ENCODE data around the gene TUBB6.

The TUBB6 gene

DNA sequence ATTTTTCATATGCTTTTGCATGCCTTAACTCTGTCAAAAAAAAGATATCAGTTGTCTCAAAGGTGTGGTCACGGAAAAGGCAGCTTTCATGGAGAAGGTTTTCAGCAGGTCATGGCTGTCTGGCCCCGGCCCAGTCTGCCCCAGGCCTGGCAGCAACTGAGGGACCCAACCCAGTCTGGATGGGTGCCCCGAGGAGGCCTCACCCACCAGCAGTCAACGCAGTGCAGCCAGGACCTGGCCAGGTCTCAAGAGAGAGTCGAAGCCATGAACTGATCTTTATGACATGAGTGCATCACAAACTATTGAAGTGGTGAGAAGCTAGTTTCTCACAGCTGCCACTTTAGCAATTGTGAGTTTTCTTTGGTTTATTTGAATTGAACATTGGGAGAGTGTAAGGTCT, 7.9 kb downstream of the TUBB6 start:
- no peak for FAIRE-seq

DNA sequence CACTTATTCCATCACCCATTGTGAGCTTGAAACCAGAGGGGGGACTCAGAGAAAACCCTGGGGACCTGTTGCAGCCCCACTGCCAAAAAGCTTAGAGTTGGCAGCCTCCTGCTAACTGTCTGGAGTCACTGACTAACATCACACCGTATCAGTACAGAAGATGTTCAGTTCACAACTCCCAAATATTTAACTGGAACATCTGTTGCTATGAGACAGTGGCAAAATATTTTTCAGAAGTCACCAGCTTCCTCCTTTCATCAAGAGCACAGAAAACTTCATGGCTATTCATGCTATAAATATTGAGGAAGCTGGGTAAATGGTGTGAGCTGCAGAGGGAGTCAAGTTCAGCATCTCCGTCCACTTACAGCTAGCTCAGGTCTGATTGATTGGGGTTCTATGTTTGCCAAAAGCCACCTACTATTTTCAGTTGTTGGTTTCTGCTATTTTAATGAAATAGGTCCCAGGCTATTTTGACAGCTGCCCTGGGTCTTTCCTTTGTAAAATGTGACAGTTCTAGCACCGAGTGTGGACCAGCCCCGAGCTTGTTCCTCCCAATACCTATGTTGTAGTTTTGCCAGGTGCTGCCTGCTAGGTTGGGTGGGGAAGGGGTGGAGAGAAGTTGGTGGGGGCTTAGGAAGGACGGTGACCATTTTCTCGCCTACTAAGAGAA, 9.8 kb downstream of the TUBB6 start:
- FAIRE-seq: no peak

DNA sequence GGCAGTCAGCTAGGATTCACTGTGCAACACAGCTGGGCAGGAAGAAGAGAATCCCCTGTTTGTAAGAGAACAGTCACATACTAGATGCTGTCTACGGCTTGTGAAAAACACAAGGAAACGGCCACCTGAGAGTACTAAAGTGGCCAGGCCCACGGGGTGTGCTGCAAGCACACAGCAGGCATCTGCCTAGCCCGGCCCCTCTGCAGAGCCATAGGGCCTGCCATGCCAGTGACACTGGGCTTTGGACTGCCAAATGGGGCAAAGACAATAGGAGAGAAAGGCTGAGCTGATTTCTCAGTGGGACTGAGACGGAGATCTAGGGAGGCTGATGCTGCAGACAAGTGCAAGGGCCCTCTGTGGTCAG, 10.3 kb downstream of the TUBB6 start:
- FAIRE-seq: no peak

DNA sequence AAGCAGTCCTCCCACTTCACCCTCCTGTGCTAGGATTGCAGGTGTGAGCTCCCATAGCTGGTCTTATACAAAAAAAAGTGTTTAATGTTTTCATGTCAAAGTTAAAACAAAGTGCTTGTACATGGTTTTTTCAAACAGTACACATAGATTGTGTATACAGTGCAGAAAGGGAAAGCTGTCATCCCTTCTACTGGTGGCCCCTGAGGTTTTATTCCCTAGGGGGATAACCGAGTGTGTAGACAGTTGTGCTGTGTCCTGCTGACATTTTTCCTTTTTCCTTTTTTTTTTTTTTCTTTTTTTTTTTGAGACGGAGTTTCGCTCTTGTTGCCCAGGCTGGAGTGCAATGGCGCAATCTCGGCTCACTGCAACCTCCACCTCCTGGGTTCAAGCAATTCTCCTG, 10.8 kb downstream of the TUBB6 start:
- FAIRE-seq: no peak

DNA sequence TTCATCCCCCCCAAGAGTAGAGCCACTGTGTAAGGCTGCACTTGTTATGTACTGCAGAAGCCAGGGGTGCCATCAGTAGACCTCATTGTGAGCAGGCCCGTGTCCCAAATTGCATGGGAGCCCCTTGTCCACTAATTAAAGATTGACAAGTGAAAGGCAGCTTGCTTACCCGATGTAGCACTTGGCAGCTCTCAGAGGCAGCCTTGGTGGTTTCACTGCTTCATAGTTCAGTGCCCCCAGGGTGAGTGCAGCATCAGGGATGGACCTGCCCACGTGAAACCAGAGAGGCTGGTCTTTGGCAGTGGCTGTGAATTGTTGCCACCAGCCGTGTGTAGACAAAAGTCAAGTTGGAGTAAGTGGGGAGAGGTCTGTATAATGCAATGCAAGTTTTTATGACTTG, 13.3 kb downstream of the TUBB6 start:
- no peak for FAIRE-seq

DNA sequence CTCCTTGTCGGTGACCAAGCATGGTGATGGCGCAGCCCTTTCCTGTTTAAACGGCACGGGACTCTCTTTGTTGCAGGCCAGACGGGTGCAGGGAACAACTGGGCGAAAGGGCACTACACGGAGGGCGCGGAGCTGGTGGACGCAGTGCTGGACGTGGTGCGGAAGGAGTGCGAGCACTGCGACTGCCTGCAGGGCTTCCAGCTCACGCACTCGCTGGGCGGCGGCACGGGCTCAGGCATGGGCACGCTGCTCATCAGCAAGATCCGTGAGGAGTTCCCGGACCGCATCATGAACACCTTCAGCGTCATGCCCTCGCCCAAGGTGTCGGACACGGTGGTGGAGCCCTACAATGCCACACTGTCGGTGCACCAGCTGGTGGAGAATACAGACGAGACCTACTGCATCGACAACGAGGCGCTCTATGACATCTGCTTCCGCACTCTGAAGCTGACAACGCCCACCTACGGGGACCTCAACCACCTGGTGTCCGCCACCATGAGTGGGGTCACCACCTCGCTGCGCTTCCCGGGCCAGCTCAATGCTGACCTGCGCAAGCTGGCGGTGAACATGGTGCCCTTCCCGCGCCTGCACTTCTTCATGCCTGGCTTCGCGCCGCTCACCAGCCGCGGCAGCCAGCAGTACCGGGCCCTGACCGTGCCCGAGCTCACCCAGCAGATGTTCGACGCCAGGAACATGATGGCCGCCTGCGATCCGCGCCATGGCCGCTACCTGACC, 17.1 kb downstream of the TUBB6 start:
- FAIRE-seq: no peak

DNA sequence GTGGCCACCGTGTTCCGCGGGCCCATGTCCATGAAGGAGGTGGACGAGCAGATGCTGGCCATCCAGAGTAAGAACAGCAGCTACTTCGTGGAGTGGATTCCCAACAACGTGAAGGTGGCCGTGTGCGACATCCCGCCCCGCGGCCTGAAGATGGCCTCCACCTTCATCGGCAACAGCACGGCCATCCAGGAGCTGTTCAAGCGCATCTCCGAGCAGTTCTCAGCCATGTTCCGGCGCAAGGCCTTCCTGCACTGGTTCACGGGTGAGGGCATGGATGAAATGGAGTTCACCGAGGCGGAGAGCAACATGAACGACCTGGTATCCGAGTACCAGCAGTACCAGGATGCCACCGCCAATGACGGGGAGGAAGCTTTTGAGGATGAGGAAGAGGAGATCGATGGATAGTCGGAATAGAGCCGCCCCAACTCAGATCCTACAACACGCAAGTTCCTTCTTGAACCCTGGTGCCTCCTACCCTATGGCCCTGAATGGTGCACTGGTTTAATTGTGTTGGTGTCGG, 17.7 kb downstream of the TUBB6 start:
- no peak for FAIRE-seq

DNA sequence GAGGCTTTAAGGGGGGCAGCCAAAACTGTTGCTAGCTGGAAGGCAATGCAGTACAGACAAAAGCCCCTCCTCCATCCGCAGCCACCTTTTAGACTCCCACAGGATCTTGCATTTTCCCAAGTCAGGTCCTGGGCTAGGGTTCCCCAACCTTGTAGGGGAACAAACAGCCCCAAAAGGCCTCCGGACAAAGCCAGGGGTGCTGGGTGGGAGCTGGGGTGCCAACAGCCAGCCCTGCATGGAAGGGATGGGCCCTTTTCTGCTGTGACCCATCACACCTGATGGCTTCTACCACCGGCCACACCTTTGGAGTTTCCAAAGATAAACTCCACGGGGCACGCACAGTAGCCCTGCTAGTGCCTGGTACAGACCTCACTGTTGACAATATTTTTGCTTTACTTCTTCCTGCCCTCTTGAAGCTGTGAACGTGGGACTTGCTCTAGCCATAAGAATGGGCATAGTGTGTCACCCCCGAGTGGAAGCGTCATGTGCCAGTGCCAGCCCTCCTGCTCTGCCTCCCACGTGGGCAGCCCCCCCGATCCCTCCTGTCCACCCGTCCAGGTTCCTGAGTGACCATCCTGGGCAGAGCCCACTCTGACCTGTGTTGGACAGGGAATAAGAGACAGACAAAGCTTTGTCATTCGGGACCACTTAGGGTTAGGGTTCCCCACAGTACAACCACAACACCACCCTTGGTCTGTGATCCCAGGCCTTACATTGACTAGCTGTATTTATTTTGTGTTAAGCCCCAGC, 18.8 kb downstream of the TUBB6 start:
- FAIRE-seq: no peak

DNA sequence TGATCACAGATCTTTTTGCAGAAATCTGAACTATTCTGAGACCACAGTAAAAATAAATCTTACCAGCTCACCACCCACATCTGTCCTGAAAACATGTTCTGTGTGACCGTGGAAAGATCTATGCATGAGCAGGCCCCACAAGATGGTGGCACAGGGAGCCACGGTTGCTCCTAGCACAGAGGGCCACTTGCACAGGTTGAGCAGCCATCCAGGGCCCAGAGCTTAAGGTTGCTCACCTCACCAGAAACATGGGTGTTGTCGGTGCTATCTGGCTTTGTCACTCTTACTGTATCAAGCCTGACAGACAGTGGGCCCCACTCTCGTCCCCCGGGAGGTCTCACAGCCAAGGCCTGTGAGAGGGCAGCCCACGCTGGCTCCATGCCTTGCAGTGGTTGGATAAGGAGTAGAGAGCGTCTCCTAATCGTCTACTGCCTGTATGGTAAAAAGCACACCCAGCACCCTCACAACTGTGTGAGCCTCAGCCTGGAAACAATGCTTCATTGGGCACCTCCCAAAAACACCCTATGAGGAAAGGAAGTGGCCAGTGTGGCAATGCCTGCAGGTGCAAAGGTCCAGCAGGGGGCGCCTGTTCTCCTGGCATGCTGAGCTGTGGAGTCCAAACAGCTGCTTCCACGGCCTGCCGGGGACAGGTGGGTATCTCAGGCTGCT, 19.6 kb downstream of the TUBB6 start:
- no peak for FAIRE-seq

DNA sequence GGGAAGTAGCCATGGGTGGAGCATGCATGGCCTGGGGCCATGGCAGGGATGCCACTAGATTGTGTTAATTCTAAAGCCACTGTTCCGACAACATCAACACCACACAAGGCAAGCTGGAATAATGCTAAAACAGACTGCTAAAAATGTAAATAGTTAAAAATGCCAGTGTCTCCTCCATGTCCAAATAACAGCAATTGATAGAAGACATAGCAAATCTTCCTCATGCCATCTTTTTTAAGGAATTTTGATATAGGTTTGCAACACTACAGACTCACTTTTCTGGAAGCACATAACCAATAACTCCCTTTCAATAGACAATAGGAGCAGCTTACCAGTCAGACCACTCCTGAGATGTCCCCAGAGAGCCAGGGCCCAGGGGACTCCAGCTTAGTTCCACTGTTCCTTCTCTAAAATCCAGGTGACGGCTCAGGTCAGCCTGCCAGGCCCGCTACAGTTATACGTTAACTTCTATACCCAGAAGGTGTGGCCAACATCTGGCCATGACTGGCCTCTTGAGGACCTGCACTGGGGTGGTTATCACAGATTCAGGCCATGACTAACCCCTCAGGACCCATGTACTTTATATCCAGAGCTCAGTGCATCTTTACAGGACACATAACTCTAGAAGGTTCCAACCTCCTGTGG, 20.3 kb downstream of the TUBB6 start:
- FAIRE-seq: no peak

DNA sequence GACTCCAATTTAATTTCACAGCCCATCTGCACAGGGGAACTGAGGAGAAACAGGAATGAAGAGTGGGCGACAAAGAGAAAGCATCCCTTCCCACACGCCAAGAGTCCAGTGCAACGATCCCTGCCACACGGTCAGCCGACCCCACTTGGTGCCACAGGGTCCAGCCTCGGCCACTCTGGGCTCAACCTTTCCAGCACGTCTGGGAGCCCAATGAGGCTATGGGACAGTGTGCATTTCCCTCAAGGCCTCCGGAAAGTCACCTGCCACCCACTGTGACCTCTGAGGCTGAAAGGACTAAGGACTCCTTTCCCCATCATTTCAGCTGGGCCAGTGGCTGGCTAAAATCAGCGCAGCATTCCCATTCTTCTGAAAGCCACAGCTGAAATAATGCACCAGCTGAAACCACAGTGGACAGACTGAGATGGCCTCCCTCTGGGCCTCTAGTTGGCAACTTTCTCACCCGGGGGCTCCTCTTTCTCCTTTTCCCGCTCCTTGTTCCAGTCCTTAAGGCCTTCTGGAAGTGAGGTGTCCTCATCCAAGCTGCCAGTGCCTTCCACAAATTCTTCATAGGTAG, 21.2 kb downstream of the TUBB6 start:
- FAIRE-seq: no peak

DNA sequence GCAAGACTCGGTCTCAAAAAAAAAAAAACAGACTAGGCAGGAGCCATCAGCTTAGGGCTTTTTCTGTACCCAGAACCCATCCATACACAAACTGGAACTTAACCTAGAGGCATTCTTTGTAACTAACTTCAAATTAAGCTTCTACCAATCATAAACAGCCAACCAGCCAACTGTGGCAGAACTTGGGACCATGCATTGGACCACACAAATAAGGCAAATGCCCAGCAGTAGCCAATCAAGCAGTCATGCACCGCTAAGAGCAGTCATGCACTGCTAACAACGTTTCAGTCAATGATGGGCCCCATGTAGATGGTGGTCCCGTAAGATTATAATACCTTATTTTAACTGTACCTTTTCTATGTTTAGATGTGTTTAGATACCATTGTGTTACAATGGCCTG, 22.7 kb downstream of the TUBB6 start:
- no peak for FAIRE-seq

DNA sequence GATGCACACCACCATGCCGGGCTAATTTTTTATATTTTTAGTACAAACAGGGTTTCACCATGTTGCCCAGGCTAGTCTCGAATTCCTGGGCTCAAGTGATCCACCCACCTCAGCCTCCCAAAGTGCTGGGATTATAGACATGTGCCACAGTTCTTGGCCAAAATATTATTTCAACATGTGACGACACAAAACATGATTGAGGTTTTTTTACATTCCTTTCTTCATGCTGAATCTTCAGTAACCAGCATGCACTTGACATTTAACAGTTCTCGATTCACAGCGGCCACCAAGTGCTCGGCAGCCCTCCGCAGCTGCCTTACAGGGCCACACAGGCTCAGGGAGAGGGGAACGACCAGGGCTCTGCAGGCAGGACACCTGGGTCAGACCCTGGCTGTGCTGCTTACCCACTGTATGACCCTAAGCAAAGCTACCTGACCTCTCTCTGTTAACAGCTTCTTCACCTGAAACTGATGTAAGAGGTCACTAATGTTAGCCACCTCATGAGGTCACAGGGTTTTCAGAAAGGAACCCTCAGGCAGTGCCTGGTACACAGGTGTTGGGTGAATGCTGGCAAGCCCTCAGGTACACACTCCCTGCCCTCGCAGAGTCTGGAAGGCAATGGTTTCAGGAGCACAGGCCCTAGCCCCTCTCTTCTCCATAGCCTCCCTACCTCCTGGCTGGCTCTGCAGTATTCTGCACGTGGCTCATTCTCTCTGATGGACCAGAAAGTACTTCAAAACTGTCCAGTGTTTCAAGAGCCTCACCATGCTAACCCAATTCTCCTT, 25.7 kb downstream of the TUBB6 start:
- FAIRE-seq: no peak

DNA sequence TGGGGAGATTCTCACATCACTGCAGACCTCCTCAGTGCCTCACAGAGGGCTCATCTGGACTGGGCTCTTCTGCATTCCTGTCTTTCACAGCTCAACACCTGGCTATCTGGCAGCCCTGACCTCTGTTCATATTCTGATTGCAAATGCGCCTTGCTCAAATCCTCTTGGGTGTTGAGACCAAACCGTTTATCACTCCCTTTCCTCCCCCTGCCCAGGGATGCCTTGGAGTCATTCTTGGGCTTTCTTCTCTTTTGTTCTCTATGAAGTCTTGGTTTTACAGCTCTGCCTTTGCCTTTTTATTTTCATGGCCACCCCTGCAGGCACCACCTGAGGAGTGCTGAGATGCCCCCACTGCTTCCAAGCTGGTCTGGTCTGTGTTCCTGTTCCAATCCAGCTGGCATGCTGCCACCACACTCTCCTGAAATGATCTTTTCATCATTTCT, 26.3 kb downstream of the TUBB6 start:
- no peak for FAIRE-seq

DNA sequence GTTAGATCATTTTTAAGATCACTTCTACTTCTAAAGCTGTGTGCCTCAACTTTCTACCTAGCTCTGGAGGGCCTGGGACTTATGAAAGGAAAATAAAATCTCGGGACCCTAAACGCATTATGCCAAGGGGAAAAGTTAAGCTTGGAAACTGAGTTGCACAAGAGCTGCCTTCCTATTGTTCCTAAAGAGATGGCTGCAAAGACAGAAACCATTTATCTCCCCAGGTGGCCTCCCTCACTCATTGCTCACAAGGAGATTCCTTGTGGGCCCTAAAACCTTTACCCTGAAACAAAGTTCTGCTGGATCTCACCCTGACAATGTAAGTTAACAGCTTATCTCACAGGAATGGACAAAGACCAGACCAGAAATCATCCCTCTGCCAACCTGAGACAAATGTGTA, 26.8 kb downstream of the TUBB6 start:
- FAIRE-seq: no peak

DNA sequence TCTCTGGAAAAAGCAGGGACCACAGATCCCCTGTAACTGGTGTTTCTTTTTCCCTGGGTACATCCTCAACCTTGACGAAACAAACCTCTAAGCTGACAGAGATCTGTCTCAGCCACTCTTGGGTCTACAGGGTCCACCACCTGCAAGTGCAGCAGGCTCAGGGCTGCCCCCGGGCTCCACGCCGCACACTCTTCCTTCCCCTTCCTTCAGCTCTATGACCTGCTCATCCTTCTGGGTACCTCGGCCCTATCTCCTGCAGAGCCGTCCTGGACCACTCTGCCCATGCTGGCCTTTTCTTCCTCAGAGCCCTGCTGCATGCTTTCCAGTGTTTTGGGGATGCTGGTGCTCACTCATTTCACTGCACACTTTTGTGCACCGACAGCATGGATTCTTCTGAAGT, 27.5 kb downstream of the TUBB6 start:
- FAIRE-seq: no peak

DNA sequence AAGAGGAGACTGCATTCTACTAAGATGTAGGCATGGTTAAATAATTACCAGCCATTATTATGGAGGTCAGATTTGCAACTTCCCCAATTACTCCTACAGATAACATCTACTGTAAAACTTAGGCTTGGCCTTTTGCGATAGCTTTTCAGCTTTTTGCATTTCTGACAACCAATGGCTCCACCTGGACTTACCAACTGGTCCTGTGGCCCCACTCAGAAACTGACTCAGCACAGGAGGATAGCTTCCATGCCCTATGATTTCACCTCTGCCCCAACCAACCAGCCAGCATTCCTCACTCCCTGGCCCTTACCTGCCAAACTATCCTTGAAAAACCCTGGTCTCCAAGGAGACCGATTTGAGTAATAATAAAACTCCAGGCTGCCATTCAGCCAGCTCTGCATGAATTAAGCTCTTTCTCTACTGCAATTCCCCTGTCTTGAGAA, 28.2 kb downstream of the TUBB6 start:
- FAIRE-seq: no peak

DNA sequence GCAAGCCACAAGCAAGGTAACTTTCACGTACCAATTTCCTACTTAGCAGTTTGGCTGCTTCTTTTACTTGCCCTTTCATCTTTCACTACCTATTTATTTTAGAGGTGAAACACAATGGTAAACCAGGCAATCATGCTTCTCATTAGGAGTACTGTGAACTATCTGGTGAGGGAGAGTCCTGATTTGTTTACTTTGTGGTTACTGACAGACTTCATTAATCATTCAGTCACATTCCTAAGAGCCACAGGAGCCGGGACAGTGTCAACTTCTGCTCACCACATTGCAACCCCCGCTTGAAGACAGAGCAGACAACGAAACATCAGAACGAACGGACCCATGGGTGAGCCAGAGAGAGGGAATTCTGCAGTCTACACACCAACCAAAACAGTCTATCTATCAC, 28.8 kb downstream of the TUBB6 start:
- FAIRE-seq: no peak

DNA sequence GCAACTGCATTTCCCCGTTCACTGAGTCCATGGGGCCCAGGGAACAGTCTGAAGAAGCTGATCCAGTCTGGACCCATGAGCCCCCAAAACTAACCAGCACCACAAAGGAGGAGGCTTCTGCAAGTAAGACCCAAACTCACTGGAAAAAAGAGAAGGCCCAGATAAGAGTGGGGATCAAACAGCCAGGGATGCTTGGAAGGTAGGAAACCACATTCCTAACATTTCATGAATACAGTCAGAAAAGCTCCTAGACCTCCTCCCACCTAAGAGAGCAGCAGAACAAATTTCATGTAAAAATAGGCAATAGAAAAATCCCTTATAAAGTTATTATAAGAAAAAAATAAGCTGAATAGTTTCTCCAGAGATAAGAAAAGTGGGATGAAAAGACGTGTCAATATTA, 30.3 kb downstream of the TUBB6 start:
- no peak for FAIRE-seq

DNA sequence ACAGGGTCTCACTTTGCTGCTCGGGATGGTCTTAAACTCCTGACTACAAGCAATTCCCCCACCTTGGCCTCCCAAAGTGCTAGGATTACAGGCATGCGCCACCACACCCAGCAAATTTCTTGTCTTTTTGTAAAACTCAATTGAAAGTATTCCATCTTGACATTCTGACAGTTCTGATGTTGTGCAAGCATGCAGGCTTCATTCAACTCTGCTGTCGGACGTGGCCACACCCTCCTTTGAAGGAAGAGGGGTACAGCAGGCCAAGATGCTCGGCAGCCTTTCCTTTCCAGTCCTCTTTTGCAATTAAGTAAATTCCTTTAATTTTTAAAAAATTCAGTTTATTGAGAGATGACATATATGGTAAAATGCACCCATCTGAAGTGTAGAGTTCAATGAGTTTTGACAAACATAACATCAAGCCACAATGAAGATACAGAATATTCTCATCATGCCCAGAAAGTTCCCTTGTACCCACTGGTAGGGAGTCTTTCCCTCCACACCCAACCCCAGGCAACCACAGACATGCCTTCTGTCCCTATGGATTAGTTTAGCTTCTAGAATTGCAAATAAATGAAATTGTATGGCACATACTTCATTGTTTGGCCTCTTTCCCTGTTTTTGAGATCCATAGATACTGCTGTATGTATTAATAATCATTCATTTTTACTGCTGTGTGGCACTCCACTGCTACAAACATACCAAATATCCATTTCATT, 33.1 kb downstream of the TUBB6 start:
- no peak for FAIRE-seq

DNA sequence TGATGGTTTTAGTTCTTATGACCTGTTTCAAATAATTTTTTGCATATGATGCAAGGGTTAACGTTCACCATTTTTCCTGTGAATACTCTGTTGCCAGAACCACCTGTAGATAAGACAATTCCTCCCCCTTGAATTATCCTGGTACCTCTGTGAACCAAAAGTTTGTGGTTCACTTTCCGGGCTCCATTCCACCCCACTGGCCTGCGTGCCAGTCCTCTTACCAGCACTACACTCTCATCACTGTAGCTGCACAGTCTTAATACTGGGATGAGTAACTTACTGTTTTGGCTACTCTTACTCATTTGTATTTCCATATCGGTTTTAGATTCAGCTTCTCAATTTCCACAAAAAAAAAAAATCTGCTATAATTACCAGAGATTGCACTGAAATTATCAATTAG, 34.6 kb downstream of the TUBB6 start:
- FAIRE-seq: no peak

Data from TTC549 (cell line).